ENCODE results near the gene PIK3R6.

Gene PIK3R6

DNA sequence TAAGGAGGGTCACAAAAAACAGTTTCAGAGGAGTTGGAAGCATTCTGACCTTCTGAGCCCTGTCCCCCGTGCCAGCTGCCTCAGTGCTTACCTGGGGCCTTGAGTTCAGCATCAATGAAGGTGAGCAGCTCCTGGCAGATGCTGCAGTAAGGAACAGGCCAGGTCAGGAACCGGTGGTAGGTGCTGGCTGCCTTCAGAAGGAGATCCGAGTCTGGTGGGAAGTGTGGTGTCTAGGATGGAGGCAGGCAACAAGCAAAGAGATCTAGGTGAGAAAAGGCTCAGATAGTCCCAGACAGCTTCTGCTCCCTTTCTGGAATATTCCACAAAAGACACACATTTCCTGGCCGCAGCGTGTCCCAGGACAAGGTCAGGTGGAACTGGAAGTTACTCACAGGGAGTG is 37.2 kb upstream of the PIK3R6 start:
- ChIA-PET CTCF (no interaction called here), POLR2A (no interaction called here)
- TF ChIP-seq BHLHE40 (IDR thresholded peaks at IDR 0.05; ENCODE audit: borderline replicate concordance) (no peak), HDGF (IDR thresholded peaks at IDR 0.05; ENCODE audit: borderline replicate concordance) (no peak)
- no peak for DNase-seq (ENCODE audit: extremely low spot score)

- POLR2A ChIA-PET: no interaction called here
- TF ChIP-seq FOXA1 (IDR thresholded peaks at IDR 0.05) (no peak), SUZ12 (IDR thresholded peaks at IDR 0.05) (no peak), ARNT (IDR thresholded peaks at IDR 0.05) (no peak), LEF1 (IDR thresholded peaks at IDR 0.05; ENCODE audit: borderline replicate concordance) (no peak), TARDBP (IDR thresholded peaks at IDR 0.05) (no peak), BHLHE40 (IDR thresholded peaks at IDR 0.05; ENCODE audit: borderline replicate concordance) (no peak), ZNF384 (IDR thresholded peaks at IDR 0.05) (no peak), CTBP1 (IDR thresholded peaks at IDR 0.05; ENCODE audit: borderline replicate concordance) (no peak), ELF4 (IDR thresholded peaks at IDR 0.05) (no peak), HDGF (IDR thresholded peaks at IDR 0.05; ENCODE audit: borderline replicate concordance) (no peak), SP1 (IDR thresholded peaks at IDR 0.05) (no peak), FOXK2 (IDR thresholded peaks at IDR 0.05) (no peak), FOXM1 (IDR thresholded peaks at IDR 0.05; ENCODE audit: borderline replicate concordance) (no peak)
- TF ChIP-seq, protein P1, sequence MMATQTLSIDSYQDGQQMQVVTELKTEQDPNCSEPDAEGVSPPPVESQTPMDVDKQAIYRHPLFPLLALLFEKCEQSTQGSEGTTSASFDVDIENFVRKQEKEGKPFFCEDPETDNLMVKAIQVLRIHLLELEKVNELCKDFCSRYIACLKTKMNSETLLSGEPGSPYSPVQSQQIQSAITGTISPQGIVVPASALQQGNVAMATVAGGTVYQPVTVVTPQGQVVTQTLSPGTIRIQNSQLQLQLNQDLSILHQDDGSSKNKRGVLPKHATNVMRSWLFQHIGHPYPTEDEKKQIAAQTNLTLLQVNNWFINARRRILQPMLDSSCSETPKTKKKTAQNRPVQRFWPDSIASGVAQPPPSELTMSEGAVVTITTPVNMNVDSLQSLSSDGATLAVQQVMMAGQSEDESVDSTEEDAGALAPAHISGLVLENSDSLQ (IDR thresholded peaks at IDR 0.05): no peak
- CTCF ChIA-PET: no interaction called here
- no peak for DNase-seq (ENCODE audit: extremely low spot score)
Measured at GRCh38 chr17:8904201-8904600, 36.7 kb upstream of the PIK3R6 start.

GRCh38 chr17:8900626-8901585 is 33.4 kb upstream of the PIK3R6 start:
- ChIA-PET POLR2A (no interaction called here), CTCF (interaction anchor here (0.6 to 1.2 kb wide), 4 partner anchors 12 to 481 kb away, joined by 3 to 4 read pairs (median 3); no protein-coding TSS in a partner anchor)
- TF ChIP-seq SUZ12 (IDR thresholded peaks at IDR 0.05): no peak
- TF ChIP-seq BHLHE40 (IDR thresholded peaks at IDR 0.05; ENCODE audit: borderline replicate concordance): no peak
- TF ChIP-seq LEF1 (IDR thresholded peaks at IDR 0.05; ENCODE audit: borderline replicate concordance): no peak
- TF ChIP-seq ZNF384 (IDR thresholded peaks at IDR 0.05): no peak
- TF ChIP-seq ARNT (IDR thresholded peaks at IDR 0.05): no peak
- no peak for TF ChIP-seq ELF4 (IDR thresholded peaks at IDR 0.05)
- no peak for DNase-seq (ENCODE audit: extremely low spot score)

GRCh38 chr17:8900207-8900606 is 32.7 kb upstream of the PIK3R6 start:
- ChIA-PET POLR2A (interaction anchor here (0.8 kb wide), 1 partner anchor 14 kb away, joined by 3 read pairs; no protein-coding TSS in a partner anchor), CTCF (interaction anchor here (1.2 kb wide), 1 partner anchor 68 kb away, joined by 3 read pairs; no protein-coding TSS in a partner anchor)
- DNase-seq (ENCODE audit: extremely low spot score): no peak
- TF ChIP-seq FOXK2 (IDR thresholded peaks at IDR 0.05) (no peak), L3MBTL2 (conservative IDR thresholded peaks at IDR 0.05) (no peak), ZNF384 (IDR thresholded peaks at IDR 0.05) (no peak), LEF1 (IDR thresholded peaks at IDR 0.05; ENCODE audit: borderline replicate concordance) (no peak), TARDBP (IDR thresholded peaks at IDR 0.05) (no peak), ARNT (IDR thresholded peaks at IDR 0.05) (no peak), HDGF (IDR thresholded peaks at IDR 0.05; ENCODE audit: borderline replicate concordance) (no peak), CTBP1 (IDR thresholded peaks at IDR 0.05; ENCODE audit: borderline replicate concordance) (no peak), FOXM1 (IDR thresholded peaks at IDR 0.05; ENCODE audit: borderline replicate concordance) (no peak), NFRKB (IDR thresholded peaks at IDR 0.05) (no peak), FOXA1 (IDR thresholded peaks at IDR 0.05) (no peak), SP1 (IDR thresholded peaks at IDR 0.05) (no peak), ELF4 (IDR thresholded peaks at IDR 0.05) (no peak)
- TF ChIP-seq, protein P1 (IDR thresholded peaks at IDR 0.05): no peak

DNA sequence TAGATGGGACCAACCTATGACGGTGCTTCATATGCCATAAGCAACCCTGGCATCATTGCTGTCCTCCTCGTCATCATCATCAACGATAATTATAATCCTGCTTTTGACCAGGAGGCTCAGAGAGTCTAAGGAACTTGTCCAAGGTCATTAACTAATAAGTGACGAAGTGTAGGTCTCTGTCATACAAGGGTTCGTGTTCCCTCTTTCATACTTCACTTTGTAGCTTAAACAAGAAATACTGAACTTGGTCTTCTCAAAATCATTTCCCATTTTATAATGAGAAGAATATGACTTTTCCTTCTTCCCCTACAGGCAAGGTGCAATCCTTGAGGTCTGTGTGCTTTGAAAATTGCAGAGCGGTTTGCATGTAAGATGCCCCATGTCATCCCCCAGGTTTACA is 31.2 kb upstream of the PIK3R6 start:
- ChIA-PET POLR2A (no interaction called here), CTCF (no interaction called here)

DNA sequence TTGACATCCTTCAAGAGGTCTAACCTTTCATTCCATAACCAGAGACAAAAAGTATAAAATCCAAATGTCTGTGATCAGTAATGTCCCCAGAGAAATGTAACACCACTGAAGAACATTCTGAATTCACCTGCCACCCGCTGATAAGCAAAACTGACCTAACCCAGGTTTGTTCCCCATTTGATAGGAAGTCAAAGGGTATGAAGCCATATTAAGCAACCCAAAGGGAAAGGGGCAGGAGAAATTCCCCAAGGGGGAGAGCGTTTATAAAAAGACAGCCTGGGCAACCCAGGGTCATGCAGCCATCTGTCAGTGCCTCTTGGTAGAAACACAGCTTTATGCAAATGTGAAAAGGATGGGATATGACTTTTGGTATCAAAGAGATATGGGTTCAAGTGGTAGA is 30.7 kb upstream of the PIK3R6 start:
- POLR2A ChIA-PET: no interaction called here
- no peak for DNase-seq (ENCODE audit: extremely low spot score)
- CTCF ChIA-PET: no interaction called here
- no peak for TF ChIP-seq L3MBTL2 (conservative IDR thresholded peaks at IDR 0.05)
- no peak for TF ChIP-seq ARNT (IDR thresholded peaks at IDR 0.05)
- TF ChIP-seq CTBP1 (IDR thresholded peaks at IDR 0.05; ENCODE audit: borderline replicate concordance): no peak
- TF ChIP-seq, protein P1 (IDR thresholded peaks at IDR 0.05): no peak
- TF ChIP-seq NFRKB (IDR thresholded peaks at IDR 0.05): no peak
- TF ChIP-seq FOXM1 (IDR thresholded peaks at IDR 0.05; ENCODE audit: borderline replicate concordance): no peak
- TF ChIP-seq BHLHE40 (IDR thresholded peaks at IDR 0.05; ENCODE audit: borderline replicate concordance): no peak
- no peak for TF ChIP-seq FOXK2 (IDR thresholded peaks at IDR 0.05)
- no peak for TF ChIP-seq ZNF384 (IDR thresholded peaks at IDR 0.05)
- TF ChIP-seq SP1 (IDR thresholded peaks at IDR 0.05): no peak
- TF ChIP-seq TARDBP (IDR thresholded peaks at IDR 0.05): no peak
- TF ChIP-seq HDGF (IDR thresholded peaks at IDR 0.05; ENCODE audit: borderline replicate concordance): no peak

More for the DNA sequence above, 31.2 kb upstream of the PIK3R6 start:
- no peak for DNase-seq (ENCODE audit: extremely low spot score)
- no peak for TF ChIP-seq L3MBTL2 (conservative IDR thresholded peaks at IDR 0.05)

All from HEK293T (cell line).